Right lobe of liver (tissue), 6 donors: Measurements from ENCODE around the gene FARS2. TPM values are rescaled to one million over a fixed set of nuclear protein-coding genes. Genes with fewer than 3 reads are reported as not detected.

Source experiments
- ATAC-seq, 4 donors: fragments of 200-7000 bp; cut with Tn5 transposase; one replicate each; pipeline ENCODE4 v1.9.1; 2020; ENCODE audit warnings: mild to moderate bottlenecking in 4 of 4, moderate library complexity in 4 of 4
- DNase-seq, 3 donors: peaks; one replicate each; pipeline ENCODE4 v3.0.0-alpha.2; 2020
- H3K27ac ChIP-seq, 3 donors: fragments of 200-600 bp; one replicate each; pipeline ENCODE4 v1.8.0; 2022
- H3K27me3 ChIP-seq, 2 donors: fragments of 200-600 bp; one replicate each; pipeline ENCODE4 v1.8.0; 2022
- H3K36me3 ChIP-seq, 4 donors: fragments of 200-600 bp; sonication (generic) in 1 of 4; one replicate each; pipeline versions ENCODE4 v1.5.1 to v1.8.0; 2017 to 2022; ENCODE audit warnings: control low read depth in 1 of 4
- H3K4me1 ChIP-seq, 4 donors: fragments of 200-600 bp; sonication (generic) in 1 of 4; one replicate each; pipeline versions ENCODE4 v1.5.1 to v1.8.0; 2017 to 2022; ENCODE audit warnings: control low read depth in 1 of 4
- H3K4me3 ChIP-seq, 3 donors: fragments of 200-600 bp; one replicate each; pipeline ENCODE4 v1.8.0; 2022
- H3K9me3 ChIP-seq, 4 donors: fragments of 200-600 bp; sonication (generic) in 1 of 4; one replicate each; pipeline versions ENCODE4 v1.5.1 to v1.8.0; 2017 to 2022; ENCODE audit warnings: control low read depth in 1 of 4
- CTCF ChIP-seq, 4 donors: fragments of 200-600 bp in 3 of 4; fragments of 450-650 bp in 1 of 4; IDR thresholded peaks; one replicate each; pipeline versions ENCODE4 v1.5.1 to v1.8.0; 2016 to 2022; ENCODE audit warnings: antibody characterized with exemption in 4 of 4, mild to moderate bottlenecking in 2 of 4
- POLR2A ChIP-seq: fragments of 450-650 bp; IDR thresholded peaks from one replicate; pipeline ENCODE4 v1.6.1; 2017; ENCODE audit warnings: antibody characterized with exemption, mild to moderate bottlenecking
- WGBS: methylation state at CpG from one replicate; pipeline ENCODE4 v1.1.6; 2018; ENCODE audit warnings: low coverage, low lambda C conversion rate; ENCODE audit not compliant: insufficient coverage; ENCODE audit errors: missing lambda C conversion rate; 5-methylcytosine and 5-hydroxymethylcytosine counted together
- intact Hi-C, 2 donors: fragments of 100-400 bp; cut with DNase I; formaldehyde crosslinking; loops; one replicate each; pipeline versions ENCODE4 v1.11.2 to v1.14.1; 2022
- total RNA-seq, 6 experiments: library from RNA; depleted of rRNA in 2 of 6; stranded (reverse); fragments of >200 nt in 2 of 6; fragmentation: NEBNext Ultra II Directional in 3 of 6; extraction: Animal tissue kit (Norgen Biotek cat#: 25700) in 3 of 6; gene quantifications; one replicate each; pipeline versions ENCODE4 v1.1.0 to v1.2.4, GENCODE V29; 2016 to 2023
- donor health status: DM: no; HTN: yes; CAD: no.
- donor health status: DM: no; HTN: no; CAD: no.
- donor health status: DM: no; HTN: no; CAD: no.
- donor health status: DM: no; HTN: yes; CAD: no.
- donor health status: DM: no; HTN: yes; CAD: no.

The FARS2 gene
- total RNA-seq, 6 experiments from 2014 or later: 7.2 to 12.9 (median 11.7) TPM

- DNase-seq: no peak
- intact Hi-C loops: no loop called here
- TF ChIP-seq POLR2A: no peak
- 79% methylated on average over 4 of the region's 4 CpGs for WGBS
- Histone ChIP-seq H3K27ac (no peak overlapping the region), H3K4me3 (no peak overlapping the region), H3K4me1 (no peaks in the 10 kb centered on the region), H3K36me3 (no peaks in the 10 kb centered on the region), H3K9me3 (no peaks in the 10 kb centered on the region), H3K27me3 (no peaks in the 10 kb centered on the region)
- ATAC-seq: no peak
These were observed 53.0 kb downstream of the FARS2 start for GRCh38 chr6:5314191-5314865.

GRCh38 chr6:5315881-5316280, 54.6 kb downstream of the FARS2 start:
- Histone ChIP-seq H3K4me3 (no peak overlapping the region), H3K27me3 (no peaks in the 10 kb centered on the region), H3K9me3 (no peaks in the 10 kb centered on the region), H3K36me3 (no peaks in the 10 kb centered on the region), H3K27ac (no peak overlapping the region), H3K4me1 (no peaks in the 10 kb centered on the region)
- TF ChIP-seq CTCF (IDR thresholded peaks at IDR 0.05): no peak
- no peak for TF ChIP-seq POLR2A
- intact Hi-C loops: no loop called here
- DNase-seq: no peak
- no peak for ATAC-seq
- WGBS: 60% methylated on average over 5 of the region's 5 CpGs

GRCh38 chr6:5316951-5317350, 55.6 kb downstream of the FARS2 start:
- no peaks in the 10 kb centered on the region for H3K36me3 ChIP-seq
- H3K4me1 ChIP-seq: no peaks in the 10 kb centered on the region
- H3K27ac ChIP-seq: no peak overlapping the region
- no peaks in the 10 kb centered on the region for H3K27me3 ChIP-seq
- no peak for DNase-seq
- no peak for ATAC-seq
- H3K4me3 ChIP-seq: no peak overlapping the region
- no peaks in the 10 kb centered on the region for H3K9me3 ChIP-seq
- intact Hi-C loops: no loop called here
- no peak for TF ChIP-seq POLR2A
- TF ChIP-seq CTCF (IDR thresholded peaks at IDR 0.05): no peak
- WGBS: 80% methylated on average over 3 of the region's 4 CpGs

- H3K4me1 ChIP-seq: no peaks in the 10 kb centered on the region
- 98% methylated on average over 7 of the region's 7 CpGs for WGBS
- intact Hi-C loops: no loop called here
- ATAC-seq (no peak), DNase-seq (no peak)
- H3K9me3 ChIP-seq: no peaks in the 10 kb centered on the region
- H3K27me3 ChIP-seq: no peaks in the 10 kb centered on the region
- H3K27ac ChIP-seq: no peak overlapping the region
- H3K36me3 ChIP-seq: no peaks in the 10 kb centered on the region
- no peak overlapping the region for H3K4me3 ChIP-seq
- TF ChIP-seq POLR2A (no peak), CTCF (IDR thresholded peaks at IDR 0.05) (no peak)
These were observed 57.4 kb downstream of the FARS2 start for GRCh38 chr6:5318617-5319272.

- no peaks in the 10 kb centered on the region for H3K27me3 ChIP-seq
- H3K9me3 ChIP-seq: no peaks in the 10 kb centered on the region
- H3K36me3 ChIP-seq: no peaks in the 10 kb centered on the region
- intact Hi-C loops: no loop called here
- no peak for DNase-seq
- WGBS: 85% methylated on average over 3 of the region's 3 CpGs
- TF ChIP-seq CTCF (IDR thresholded peaks at IDR 0.05) (no peak), POLR2A (no peak)
- no peak overlapping the region for H3K4me3 ChIP-seq
- no peak overlapping the region for H3K27ac ChIP-seq
- no peak for ATAC-seq
- H3K4me1 ChIP-seq: no peaks in the 10 kb centered on the region
These were observed 62.7 kb downstream of the FARS2 start for GRCh38 chr6:5323979-5324378.
